PC-3 (cell line): ENCODE measurements around the gene MED15.

Source experiments
- EZH2 ChIP-seq: fragments of 300-600 bp; sonication (generic); IDR thresholded peaks from one replicate; pipeline ENCODE4 v1.6.1; 2017; ENCODE audit warnings: antibody characterized with exemption, mild to moderate bottlenecking, low read length; ENCODE audit not compliant: unreplicated experiment
- TF ChIP-seq, protein P1 (sequence below): fragments of 300-600 bp; sonication (generic); conservative IDR thresholded peaks from 2 replicates; pipeline ENCODE4 v1.5.1; 2017; ENCODE audit warnings: antibody characterized with exemption, low read depth, mild to moderate bottlenecking, low read length

DNA sequence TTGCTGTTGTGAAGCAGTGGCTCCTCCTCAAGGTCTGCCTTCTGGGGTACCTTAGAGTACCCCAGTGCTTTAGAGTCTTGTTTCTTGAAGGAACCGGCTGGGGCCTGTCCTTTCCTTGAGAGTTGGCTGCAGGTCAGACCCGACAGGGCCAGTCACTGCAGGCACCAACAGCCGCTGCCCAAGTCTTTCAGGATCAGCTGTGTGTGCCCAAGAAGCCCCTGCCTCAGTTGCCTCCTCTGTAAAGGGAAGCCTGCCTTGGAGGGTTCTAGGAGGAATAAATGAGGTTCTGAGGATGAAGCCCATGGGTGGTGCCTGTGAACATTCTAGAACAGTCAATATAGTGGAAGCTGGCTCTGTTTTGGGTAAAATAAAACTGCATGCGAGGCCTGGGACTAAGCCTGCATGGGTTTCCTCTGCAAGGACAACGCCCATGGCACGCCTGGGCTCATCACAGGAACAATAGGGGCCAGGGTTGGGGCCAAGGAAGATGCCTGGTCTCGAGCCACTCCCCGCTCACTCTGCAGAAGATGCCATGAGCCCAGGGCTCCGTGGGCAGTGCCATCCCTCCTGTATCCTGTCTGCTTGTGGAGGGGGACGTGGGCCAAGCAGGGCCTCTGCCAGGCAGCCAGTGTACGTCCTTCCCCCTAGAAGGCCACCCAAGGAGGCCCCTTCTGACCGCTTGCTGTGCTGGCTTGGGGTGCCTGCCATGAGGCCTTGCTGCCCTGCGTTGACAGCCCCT lies 81.6 kb downstream of the MED15 start:
- TF ChIP-seq, protein P1, sequence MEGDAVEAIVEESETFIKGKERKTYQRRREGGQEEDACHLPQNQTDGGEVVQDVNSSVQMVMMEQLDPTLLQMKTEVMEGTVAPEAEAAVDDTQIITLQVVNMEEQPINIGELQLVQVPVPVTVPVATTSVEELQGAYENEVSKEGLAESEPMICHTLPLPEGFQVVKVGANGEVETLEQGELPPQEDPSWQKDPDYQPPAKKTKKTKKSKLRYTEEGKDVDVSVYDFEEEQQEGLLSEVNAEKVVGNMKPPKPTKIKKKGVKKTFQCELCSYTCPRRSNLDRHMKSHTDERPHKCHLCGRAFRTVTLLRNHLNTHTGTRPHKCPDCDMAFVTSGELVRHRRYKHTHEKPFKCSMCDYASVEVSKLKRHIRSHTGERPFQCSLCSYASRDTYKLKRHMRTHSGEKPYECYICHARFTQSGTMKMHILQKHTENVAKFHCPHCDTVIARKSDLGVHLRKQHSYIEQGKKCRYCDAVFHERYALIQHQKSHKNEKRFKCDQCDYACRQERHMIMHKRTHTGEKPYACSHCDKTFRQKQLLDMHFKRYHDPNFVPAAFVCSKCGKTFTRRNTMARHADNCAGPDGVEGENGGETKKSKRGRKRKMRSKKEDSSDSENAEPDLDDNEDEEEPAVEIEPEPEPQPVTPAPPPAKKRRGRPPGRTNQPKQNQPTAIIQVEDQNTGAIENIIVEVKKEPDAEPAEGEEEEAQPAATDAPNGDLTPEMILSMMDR = no peak
- no peak for TF ChIP-seq EZH2
